HG03060 (cell line): ENCODE measurements around the gene PRRC2A.

Experiments
- ATAC-seq: cut with Tn5 transposase; IDR thresholded peaks from one replicate; pipeline ENCODE4 v1.9.1; 2021; ENCODE audit warnings: low read depth, moderate number of reproducible peaks; ENCODE audit not compliant: unreplicated experiment

PRRC2A gene

DNA sequence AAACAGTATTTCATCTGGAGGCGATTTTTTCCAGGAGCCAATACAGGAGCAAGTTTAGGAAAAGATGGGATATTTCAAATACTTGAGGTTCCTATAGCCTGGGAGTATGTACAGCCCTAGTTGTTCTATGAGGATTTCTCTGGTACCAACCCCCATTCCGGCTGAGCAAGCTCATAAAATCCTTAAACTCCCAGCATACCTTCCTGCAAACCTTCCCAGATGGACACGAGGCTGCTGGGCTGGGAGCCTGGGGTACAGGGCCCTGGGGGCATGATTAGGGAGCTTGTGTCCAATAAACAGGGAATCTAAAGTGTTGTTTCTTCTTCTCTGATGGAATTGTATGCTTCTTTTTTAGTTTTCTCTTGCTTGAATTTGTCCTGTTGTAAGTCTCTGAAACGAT lies 1.5 kb downstream of the PRRC2A start:
- no peak for ATAC-seq

DNA sequence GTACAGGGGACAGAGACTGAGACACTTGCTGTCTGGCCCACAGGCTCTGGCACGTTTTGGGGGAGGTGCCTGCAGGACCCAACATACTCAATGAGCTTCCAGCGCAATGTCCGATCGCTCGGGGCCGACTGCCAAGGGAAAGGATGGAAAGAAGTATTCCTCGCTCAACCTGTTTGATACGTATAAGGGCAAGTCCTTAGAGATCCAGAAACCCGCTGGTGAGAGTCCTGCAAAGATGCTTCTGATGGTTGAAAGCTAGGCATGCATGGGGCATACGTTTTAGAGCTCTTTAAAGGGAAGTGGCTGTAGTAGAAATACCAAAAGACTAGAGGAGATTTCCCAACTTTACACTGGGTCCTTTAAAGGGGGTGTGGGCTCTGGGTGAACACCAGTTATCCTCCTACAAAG lies 2.2 kb downstream of the PRRC2A start:
- no peak for ATAC-seq

GRCh38 chr6:31624070-31624469 lies 3.6 kb downstream of the PRRC2A start:
- ATAC-seq: no peak

DNA sequence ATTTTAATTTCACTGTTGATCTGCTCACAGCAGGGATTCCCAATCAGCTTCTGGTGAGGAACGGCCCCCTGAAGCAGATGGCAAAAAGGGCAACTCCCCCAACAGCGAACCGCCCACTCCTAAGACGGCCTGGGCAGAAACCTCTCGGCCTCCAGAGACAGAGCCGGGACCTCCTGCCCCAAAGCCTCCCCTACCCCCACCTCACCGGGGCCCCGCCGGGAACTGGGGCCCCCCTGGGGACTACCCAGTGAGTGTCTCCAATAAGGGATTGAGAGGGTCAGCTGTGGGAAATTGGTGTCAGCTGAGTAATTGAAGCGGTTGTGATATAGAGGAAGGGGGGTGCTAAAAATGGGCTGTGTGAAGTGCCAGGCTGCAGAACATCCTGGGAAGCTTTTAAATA lies 6.4 kb downstream of the PRRC2A start:
- no peak for ATAC-seq

DNA sequence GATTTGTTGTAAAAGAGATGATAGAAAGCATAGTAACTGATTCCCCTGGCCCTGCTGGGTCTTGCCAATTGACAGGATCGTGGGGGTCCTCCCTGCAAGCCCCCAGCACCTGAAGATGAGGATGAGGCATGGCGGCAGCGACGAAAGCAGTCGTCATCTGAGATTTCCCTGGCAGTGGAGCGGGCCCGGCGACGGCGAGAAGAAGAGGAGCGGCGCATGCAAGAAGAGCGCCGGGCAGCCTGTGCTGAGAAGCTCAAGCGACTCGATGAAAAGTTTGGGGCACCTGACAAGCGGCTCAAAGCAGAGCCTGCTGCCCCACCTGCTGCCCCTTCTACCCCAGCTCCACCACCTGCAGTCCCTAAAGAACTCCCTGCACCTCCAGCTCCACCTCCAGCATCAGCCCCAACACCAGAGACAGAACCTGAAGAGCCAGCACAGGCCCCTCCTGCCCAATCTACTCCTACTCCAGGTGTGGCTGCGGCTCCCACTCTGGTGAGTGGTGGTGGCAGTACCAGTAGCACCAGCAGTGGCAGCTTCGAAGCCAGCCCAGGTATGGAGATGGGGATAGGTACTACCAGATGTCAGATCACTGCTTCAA lies 7.3 kb downstream of the PRRC2A start:
- ATAC-seq: no peak

- ATAC-seq: no peak
These were observed 8.5 kb downstream of the PRRC2A start for GRCh38 chr6:31629014-31629413.

- no peak for ATAC-seq
These were observed 9.8 kb downstream of the PRRC2A start for GRCh38 chr6:31630177-31630934.

- no peak for ATAC-seq
These were observed 10.7 kb downstream of the PRRC2A start for GRCh38 chr6:31631209-31631608.

DNA sequence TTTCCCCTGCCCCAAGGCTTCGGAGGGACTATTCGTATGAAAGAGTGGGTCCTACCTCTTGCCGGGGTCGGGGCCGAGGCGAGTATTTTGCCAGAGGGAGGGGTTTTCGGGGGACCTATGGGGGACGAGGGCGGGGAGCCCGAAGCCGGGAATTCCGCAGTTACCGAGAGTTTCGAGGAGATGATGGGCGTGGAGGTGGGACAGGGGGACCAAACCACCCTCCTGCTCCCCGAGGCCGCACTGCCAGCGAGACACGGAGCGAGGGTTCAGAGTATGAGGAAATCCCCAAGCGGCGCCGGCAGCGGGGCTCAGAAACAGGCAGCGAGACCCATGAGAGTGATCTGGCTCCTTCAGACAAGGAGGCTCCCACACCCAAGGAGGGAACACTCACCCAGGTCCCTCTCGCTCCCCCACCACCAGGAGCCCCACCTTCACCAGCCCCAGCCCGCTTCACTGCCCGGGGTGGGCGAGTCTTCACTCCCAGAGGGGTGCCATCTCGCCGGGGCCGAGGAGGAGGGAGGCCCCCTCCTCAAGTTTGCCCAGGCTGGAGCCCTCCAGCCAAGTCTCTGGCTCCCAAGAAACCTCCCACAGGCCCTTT lies 11.3 kb downstream of the PRRC2A start:
- ATAC-seq: no peak

- ATAC-seq: no peak
These were observed 11.9 kb downstream of the PRRC2A start for GRCh38 chr6:31632279-31632946.

- ATAC-seq: no peak
These were observed 12.9 kb downstream of the PRRC2A start for GRCh38 chr6:31633447-31633846.

DNA sequence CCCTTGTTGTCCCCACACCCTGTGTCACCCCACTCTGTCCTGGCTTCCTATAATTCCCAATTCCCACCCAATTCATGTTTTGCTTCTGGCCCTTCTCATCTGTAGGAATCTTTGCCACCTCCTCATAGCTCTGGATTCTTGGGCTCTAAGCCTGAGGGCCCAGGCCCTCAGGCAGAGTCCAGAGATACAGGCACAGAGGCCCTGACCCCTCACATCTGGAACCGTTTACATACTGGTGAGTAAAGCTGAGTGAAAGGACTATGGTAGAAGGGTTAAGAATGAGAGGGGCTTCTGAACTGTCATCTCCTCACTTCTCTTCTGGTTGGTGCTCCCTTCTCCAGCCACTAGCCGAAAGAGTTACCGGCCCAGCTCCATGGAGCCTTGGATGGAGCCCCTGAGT lies 13.6 kb downstream of the PRRC2A start:
- no peak for ATAC-seq

- no peak for ATAC-seq
These were observed 14.6 kb downstream of the PRRC2A start for GRCh38 chr6:31634969-31635575.

- ATAC-seq: no peak
These were observed 16.4 kb downstream of the PRRC2A start for GRCh38 chr6:31636698-31637596.

DNA sequence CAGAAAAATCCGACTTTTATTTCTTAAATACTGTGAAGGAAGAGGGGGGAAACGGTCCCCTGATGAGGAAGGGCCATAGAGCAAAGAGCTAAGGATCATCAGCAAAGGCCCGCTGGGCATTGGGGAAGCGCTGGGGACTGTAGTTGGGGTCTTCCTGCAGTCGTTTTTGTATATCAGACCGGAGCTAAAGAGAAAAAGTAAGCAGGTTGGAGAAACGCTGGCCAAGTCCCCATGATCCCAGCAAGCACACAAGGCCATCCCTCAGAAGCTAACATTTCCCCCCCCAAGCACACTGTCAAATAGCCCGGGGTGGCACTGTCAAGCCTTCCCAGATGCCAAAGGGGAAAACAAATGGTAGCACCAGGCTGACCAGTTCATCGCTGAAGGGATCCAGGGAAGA lies 18.5 kb downstream of the PRRC2A start:
- ATAC-seq: no peak

GRCh38 chr6:31639449-31639861 lies 18.9 kb downstream of the PRRC2A start:
- ATAC-seq: no peak

DNA sequence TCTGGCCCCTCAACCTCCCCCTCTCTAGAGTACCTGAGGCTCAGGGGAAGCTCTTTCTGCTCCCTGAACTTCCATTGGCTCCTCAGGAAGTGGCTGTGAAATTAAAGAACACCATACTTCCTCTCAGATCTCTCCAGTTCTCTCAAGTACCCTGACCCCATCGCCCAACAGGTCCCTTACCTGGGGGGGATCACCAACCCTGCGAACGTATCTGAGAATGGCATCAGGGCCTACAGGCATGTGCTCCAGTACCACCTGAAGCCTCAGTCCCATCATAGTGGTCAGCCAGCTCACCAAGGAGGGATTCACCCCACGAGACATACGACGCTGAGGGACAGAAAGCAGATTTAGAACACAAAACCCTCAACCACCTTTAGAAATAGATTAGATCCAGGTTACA lies 20.1 kb downstream of the PRRC2A start:
- ATAC-seq: no peak

- ATAC-seq: no peak
These were observed 20.9 kb downstream of the PRRC2A start for GRCh38 chr6:31641370-31641769.

GRCh38 chr6:31642798-31643570 lies 22.5 kb downstream of the PRRC2A start:
- no peak for ATAC-seq
